Right ventricle myocardium superior (tissue), 1 donor: ENCODE data around the gene PBRM1. TPM values are rescaled to one million over a fixed set of nuclear protein-coding genes. Genes with fewer than 3 reads are reported as not detected.

Source experiments
- ATAC-seq: fragments of 200-7000 bp; cut with Tn5 transposase; one replicate; pipeline ENCODE4 v1.9.1; 2020; ENCODE audit warnings: mild to moderate bottlenecking; ENCODE audit not compliant: poor library complexity
- DNase-seq: peaks from one replicate; pipeline ENCODE4 v3.0.0-alpha.2; 2020
- intact Hi-C: fragments of 100-400 bp; cut with DNase I; formaldehyde crosslinking; loops from one replicate; pipeline ENCODE4 v1.11.2; 2022
- total RNA-seq: library from RNA; stranded (reverse); fragmentation: NEBNext Ultra II Directional; extraction: Animal tissue kit (Norgen Biotek cat#: 25700); gene quantifications from one replicate; pipeline ENCODE4 v1.2.1, GENCODE V29; 2021
- donor health status: DM: no; HTN: yes; CAD: no; lungs with severe emphysema.

The PBRM1 gene
- total RNA-seq, 1 donor from 2014 or later, result 45.1 TPM

DNA sequence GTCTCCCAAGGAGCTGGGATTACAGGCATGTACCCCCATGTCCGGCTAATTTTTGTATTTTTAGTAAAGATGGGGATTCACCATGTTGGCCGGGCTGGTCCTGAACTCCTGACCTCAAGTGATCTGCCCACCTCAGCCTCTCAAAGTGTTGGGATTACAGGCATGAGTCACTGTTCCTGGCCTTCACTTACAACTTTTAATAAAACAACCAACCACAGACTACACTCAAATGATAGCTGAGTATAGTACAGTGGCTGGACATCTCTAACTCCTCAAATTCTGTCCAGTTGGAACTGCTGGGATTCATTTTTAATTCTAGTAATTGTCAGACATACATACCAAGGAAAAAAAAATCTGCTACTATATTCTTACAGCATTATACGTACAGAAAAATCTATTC is 71.0 kb downstream of the PBRM1 start:
- DNase-seq (no peak), ATAC-seq (no peak)
- intact Hi-C loops, result no loop called here

GRCh38 chr3:52609316-52609815 is 76.3 kb downstream of the PBRM1 start:
- intact Hi-C loops, result no loop called here
- no peak for ATAC-seq
- no peak for DNase-seq

DNA sequence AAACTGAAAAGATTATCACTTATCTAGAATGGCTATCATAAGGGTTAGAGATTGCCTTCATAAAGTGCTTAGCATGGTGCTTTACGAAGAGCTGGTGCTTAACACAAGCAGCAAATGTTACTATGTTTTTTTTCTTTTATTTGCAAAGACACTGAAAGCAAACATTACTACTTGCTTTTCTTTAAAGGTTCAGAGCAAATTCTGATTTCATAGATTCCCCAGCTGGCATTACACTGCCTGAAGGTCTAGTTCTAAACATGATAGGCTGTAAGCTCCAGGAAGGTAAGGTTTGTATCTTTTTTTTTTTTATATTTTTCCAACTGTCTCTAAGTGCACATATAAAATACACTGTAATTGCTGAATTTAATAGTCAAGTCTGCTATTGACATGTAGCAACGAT is 77.4 kb downstream of the PBRM1 start:
- intact Hi-C loops, result no loop called here
- DNase-seq (no peak), ATAC-seq (no peak)

DNA sequence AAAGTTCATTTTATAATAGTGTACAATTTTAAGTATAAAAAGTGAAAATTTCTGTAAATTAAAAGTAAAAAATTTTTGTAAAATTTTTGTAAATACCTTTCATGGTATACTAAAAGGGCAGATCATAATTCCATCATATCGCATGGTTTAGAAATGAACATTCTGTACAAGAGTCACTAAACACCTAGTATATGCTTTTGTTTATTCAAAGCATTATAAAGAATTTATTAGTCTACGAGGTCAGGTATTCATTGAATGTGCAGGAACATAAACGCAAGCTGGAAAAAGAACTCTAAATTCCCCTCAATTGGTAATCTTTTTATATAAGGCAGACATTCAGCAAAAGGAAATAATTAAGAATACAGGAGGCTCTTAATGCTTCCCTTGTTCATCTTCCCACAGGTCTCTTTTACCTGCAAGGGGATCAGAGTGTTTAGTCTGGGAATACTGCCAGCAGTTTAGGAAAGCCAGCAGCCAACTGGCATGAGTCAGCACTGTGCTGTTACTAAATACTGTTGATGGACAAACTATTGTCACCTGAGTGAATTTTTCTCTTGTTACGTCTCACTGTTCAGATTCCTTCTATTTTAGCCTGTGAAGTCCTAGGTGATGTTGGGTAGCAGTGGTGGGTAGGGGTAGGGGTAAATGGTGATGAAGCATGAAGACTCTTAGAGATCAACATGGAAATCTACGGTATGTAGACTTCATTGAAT is 79.2 kb downstream of the PBRM1 start:
- DNase-seq (no peak), ATAC-seq (peak; percentile 88)
- intact Hi-C loops, result no loop called here

DNA sequence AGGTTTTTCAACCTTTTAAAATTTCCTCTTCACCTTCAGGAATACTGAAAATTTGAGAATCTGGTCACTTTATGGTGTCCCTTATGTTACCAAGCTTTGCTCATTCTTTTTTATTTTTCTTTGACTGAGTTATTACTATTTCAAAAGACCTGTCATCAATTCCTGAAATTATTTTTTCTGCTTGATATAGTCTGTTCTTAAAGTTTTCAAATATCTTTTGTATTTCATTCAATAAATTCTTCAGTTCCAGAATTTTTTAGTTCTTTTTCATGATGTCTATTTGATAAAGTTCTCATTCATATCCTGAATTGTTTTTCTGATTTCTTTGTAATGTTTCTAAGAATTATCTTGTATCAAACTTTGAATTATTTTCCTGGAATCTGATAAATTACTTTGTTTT is 85.5 kb downstream of the PBRM1 start:
- intact Hi-C loops, result no loop called here
- DNase-seq (no peak), ATAC-seq (no peak)

GRCh38 chr3:52596658-52597265 is 89.0 kb downstream of the PBRM1 start:
- no peak for DNase-seq
- intact Hi-C loops, result no loop called here
- ATAC-seq, result no peak

DNA sequence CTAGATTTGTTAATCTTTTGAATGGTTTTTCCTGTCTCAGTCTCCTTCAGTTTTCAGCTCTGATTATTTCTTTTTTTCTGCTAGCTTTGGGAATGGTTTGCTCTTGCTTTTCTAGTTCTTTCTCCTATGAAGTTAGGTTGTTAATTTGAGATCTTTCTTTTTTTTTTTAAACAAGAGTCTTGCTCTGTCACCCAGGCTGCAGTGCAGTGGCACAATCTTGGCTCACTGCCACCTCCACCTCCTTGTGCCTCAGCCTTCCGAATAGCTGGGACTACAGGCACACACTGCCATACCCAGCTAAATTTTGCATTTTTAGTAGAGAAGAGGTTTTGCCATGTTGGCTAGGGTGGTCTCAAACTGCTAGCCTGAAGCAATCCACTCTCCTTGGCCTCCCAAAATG is 92.6 kb downstream of the PBRM1 start:
- DNase-seq (peak; percentile 52), ATAC-seq (peak; percentile 49)
- intact Hi-C loops, result no loop called here

DNA sequence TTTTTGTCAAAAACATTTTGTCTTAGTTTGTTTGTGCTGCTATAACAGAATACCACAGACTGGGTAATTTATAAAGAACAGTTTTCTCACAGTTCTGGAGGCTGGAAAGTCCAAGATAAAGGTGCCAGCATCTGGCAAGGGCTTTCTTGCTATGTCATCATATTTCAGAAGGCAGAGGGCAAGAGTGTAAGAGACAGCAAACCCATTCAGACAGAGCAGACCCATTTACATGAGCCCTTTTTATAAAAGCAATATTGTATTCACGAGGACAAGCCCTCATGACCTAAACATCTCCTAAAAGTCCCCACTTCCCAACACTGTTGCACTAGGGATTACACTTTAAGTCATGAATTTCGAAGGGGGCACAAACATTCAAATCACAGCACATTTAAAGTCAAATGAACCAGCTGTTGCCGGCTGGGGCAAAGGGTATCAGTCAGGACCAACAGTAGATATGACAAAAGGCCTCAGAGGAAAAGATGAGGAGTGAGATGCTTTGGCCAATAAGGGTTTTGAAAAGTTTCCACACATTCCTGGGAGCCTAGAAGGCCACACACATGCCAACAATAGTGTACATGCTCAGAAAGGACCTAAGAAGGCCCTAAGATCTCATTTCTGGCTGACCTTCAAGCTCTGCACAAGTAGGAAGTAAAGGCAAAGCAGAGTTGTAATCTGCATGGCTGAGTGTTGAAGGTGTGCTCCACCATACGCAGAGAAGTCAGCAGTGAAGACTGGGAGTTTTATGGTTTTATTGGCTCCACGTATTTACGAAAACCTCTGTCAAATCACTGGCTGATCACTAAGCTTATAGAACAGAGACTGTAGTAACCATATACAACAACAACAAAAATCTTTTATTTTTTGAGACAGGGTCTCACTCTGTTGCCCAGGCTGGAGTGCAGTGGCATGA is 111.4 kb downstream of the PBRM1 start:
- intact Hi-C loops, result no loop called here
- no peak for ATAC-seq

DNA sequence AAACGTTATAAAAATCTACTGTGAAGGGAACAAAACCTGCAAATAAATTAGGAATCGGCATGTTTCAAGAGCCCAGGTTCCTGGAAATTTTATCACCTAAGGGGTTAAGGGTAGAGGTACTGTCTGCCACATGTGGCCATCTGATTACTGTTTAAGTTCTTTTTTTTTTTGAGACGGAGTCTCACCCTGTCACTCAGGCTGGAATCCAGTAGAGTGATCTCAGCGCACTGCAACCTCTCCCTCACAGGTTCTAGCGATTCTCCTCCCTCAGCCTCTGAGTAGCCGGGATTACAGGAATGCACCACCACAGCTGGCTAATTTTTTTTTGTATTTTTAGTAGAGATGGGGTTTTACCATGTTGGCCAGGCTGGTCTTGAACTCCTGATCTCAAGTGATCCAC is 113.5 kb downstream of the PBRM1 start:
- DNase-seq (no peak), ATAC-seq (no peak)
- intact Hi-C loops, result no loop called here

More for the DNA sequence above, 111.4 kb downstream of the PBRM1 start:
- DNase-seq, result no peak

- DNase-seq (no peak), ATAC-seq (peak; percentile 47)
- intact Hi-C loops, result no loop called here
Measured at GRCh38 chr3:52570076-52570475, 115.6 kb downstream of the PBRM1 start.

- DNase-seq (no peak), ATAC-seq (no peak)
- intact Hi-C loops, result no loop called here
Measured at GRCh38 chr3:52568069-52568468, 117.6 kb downstream of the PBRM1 start.

GRCh38 chr3:52563984-52564383 is 121.7 kb downstream of the PBRM1 start:
- ATAC-seq, result no peak
- no peak for DNase-seq
- intact Hi-C loops, result no loop called here

DNA sequence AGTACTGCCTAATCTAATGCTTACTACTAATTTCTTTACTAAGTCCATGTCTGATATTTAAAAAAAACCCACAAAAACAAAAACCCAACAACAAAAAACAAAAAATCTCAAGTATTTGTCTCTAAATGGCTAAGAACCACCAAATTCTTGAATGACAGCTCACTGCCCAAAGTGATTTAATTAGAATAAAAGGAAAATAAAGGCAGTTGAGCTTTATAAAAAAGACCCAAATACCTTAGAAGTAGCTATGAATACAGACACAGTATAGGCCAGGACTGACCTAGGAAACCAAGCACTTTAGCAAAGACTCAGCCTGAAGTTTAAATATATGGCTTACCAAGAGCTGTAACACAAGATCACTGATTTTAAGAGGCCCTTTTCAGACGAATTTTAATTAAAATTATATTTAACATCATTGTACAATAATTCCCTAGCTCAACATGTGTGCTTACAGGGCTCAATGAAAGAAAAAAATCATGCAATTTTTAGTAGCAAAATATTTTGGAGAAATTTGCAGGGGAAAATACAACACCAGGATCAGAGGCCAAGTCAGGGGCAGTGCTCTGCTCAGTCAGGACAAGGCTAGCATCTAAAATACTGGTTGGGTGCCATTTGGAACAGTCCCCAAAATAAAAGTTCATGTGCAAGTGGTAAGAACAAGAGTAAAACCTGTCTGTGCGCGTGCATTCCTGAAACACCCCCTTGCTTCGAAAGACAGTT is 124.5 kb downstream of the PBRM1 start:
- DNase-seq, result no peak
- peak; percentile 67 for ATAC-seq
- intact Hi-C loops, result no loop called here

GRCh38 chr3:52558436-52558835 is 127.3 kb downstream of the PBRM1 start:
- intact Hi-C loops, result no loop called here
- ATAC-seq, result no peak
- DNase-seq, result no peak

- intact Hi-C loops, result no loop called here
- ATAC-seq, result no peak
- DNase-seq, result no peak
Measured at GRCh38 chr3:52557011-52557960, 128.4 kb downstream of the PBRM1 start.

GRCh38 chr3:52555056-52555455 is 130.7 kb downstream of the PBRM1 start:
- DNase-seq (no peak), ATAC-seq (no peak)
- intact Hi-C loops, result no loop called here

GRCh38 chr3:52554026-52554755 is 131.5 kb downstream of the PBRM1 start:
- ATAC-seq (no peak), DNase-seq (no peak)
- intact Hi-C loops, result no loop called here
